ENCODE data around the gene MRPL52.
"Not testable (repeated sequence)": the region's sequence is repeated elsewhere in the genome, so short reads cannot be mapped to it uniquely, and the experiment has no call there.

MRPL52 gene

GRCh38 chr14:22829661-22830442 lies at the start of gene MRPL52:
MRPL52 (plus strand) TSS chr14:22829887; CDS start chr14:22829913, 26 bp downstream.
- peak; percentile 91 for DNase-seq (ENCODE audit: low spot score)

DNA sequence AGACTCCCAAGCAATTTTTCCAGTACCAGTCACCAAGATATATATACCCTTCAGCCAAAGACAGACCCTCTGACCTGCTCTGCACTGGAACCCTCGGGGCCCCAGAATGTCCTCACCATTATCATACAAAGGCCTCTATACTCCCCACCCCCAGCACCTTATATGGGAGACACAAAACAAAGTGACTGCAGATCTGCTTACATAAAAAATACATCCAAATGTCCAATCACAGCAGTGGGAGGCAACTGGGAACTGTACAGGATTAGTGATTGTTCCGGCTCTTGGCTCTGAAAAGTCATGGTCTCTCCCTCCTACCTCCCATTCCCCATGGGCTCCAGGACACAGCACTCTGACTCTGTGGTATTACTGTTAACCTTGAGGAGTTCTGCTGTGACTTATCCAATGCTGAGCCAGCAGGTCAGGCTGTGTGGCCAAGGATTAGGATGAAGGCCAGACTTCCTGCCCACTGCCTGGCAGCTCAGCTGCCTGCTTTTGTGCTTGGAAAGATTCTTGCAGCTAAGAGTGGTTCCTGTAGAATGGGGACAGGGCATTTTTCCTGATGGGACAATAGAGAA lies 49.5 kb upstream of the MRPL52 start:
- DNase-seq (ENCODE audit: low spot score), result no peak

DNA sequence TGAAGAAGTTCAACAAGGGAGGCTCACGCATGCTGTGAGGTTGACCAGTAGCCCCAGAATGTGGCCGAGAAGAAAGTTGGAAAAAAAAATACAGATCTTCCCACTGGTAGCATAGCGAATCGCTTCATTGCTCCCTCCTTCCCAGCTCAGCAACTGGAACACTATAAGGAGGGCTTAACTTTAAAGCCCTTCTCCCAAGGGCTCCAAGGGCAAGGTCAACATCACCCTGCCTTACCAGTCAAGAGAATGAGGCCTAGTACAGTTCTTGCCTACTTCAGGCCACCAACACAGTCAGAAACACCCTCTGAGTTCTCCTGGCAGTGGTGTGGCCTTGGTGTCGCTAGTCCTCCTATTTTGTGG lies 48.8 kb upstream of the MRPL52 start:
- no peak for DNase-seq (ENCODE audit: low spot score)

DNA sequence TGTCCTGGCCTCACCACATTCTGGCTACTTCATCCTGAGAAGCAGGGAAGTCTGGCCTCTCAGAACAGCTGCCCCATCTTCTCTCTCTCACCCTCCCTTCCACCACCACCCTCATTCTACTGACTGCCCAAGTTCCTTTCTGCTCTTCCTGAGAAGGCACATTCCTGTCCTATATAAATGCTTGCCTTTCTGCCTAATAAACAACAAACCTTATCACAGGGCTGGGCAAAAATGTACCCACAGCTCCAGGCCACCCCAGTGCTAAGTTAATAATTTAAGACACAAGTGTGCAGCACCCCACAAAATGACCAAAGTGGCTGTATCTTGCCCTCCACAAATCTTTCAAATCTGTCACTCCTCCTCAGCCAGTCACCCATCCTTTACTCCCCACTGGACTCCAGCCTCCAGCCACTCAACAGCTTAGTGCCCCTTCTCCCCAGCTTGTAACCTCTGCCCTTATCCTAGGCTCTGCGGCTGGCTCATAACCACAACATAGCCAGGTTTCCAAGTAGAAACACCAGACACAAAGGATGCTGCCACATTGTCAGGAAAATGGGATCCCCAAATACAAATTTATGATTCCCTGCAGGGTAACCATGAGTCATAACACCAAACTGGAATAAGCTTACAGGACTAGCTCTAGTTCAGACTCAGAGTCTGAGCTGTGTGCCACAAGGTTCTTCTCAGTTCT lies 48.2 kb upstream of the MRPL52 start:
- no peak for DNase-seq (ENCODE audit: low spot score)

GRCh38 chr14:22786685-22787084 lies 43.0 kb upstream of the MRPL52 start:
- no peak for DNase-seq (ENCODE audit: low spot score)

DNA sequence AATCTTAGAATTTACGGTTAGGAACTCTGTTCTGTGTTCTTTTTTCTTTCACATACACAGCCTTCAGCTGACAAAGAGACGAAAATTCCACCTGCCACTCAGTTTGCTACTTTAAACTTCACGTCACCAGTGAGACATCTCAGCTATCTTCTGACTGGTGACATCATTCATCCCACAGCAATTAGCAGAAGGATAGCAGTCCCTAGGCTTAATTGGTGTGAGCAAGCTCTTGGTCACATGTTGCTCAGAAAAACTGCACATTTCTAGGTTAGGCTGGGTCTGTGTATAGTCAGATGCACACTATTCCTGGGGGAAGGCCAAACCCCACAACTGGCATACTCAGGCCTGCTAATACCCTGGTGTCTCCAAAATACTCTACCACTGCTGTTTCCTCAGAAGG lies 38.4 kb upstream of the MRPL52 start:
- DNase-seq (ENCODE audit: low spot score), result no peak

DNA sequence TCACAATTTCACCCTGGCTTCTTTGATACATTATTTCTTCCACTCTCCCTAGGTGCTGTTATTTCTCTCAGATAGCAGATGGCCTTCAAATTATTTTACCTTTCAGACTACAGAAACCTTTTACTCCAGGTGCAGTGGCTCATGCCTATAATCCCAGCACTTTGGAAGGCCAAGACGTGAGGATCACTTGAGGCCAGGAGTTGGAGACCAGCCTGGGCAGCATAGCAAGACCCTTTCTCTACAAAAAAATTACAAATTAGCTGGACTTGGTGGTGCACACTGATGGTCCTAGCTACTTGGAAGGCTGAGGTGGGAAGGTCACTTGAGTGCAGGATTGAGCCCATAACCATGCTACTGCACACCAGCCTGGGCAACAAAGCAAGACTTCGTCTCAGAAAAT lies 37.5 kb upstream of the MRPL52 start:
- DNase-seq (ENCODE audit: low spot score), result no peak

- DNase-seq (ENCODE audit: low spot score), result not testable (repeated sequence)
Measured at GRCh38 chr14:22793550-22793949, 36.1 kb upstream of the MRPL52 start.

- no peak for DNase-seq (ENCODE audit: low spot score)
Measured at GRCh38 chr14:22793976-22794375, 35.7 kb upstream of the MRPL52 start.

GRCh38 chr14:22794551-22794951 lies 35.1 kb upstream of the MRPL52 start:
- no peak for DNase-seq (ENCODE audit: low spot score)

DNA sequence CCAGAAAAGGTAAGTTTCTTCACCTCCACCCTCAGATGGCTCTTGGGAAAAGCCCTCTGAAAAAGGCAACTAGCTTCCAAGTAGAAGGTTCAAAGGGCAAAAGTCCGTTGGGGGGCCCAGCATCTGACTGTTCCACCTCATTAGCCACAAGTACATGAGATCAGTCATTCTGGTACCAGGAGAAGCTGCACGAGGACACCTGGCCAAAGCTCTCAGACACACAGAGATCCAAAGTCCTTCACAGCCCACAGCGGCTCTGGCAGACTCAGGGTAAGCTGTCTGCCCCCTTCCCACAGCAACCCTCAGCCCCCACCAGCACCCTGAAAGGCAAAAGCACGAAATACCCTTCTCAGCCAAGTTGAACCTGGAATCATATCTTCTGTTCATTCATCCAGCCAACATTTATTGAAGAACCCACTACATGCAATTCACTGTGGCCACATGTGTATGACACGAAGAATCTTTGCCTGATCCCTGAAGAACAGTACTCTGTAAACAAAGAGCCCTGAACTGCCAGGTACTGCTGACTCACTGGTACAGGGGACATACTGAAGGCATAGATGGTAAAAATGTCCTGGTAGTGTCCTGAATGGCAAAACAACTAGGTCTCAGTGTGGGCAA lies 33.5 kb upstream of the MRPL52 start:
- DNase-seq (ENCODE audit: low spot score), result no peak

- no peak for DNase-seq (ENCODE audit: low spot score)
Measured at GRCh38 chr14:22797017-22797917, 32.4 kb upstream of the MRPL52 start.

- no peak for DNase-seq (ENCODE audit: low spot score)
Measured at GRCh38 chr14:22798528-22798927, 31.2 kb upstream of the MRPL52 start.

DNA sequence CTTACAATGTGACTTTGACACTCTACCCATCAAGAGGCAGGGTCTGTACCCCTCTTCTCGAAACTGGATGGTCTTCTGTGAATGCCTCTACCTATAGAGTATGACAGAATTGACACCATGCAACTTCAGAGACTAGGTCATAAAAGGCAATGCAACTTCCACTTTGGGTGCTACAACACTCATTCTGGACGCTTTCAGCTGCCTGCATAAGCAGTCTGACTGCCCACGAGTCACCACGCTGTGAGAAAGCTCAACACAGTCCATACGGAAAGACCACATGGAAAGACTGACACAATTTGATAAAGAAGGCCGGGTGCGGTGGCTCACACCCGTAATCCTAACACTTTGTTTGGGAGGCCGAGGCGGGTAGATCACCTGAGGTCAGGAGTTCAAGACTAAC lies 29.3 kb upstream of the MRPL52 start:
- DNase-seq (ENCODE audit: low spot score), result no peak

DNA sequence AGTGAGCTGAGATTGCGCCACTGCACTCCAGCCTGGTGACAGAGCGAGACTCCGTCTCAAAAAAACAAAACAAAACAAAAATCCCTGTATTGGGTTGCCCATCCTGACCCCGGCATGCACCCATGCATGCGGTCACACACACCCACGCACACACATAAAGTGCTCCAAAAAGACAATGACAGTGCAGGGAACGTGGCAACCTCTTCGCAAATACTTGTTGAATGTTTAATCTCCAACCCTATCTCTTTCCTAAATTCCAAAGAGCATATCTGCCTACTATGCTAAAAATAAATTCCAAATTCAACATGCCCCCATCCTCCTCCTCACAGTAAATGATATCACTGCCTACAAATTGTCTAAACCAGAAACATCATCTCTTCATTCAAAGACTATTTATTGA lies 28.0 kb upstream of the MRPL52 start:
- DNase-seq (ENCODE audit: low spot score), result no peak

- no peak for DNase-seq (ENCODE audit: low spot score)
Measured at GRCh38 chr14:22802860-22803686, 26.6 kb upstream of the MRPL52 start.

DNA sequence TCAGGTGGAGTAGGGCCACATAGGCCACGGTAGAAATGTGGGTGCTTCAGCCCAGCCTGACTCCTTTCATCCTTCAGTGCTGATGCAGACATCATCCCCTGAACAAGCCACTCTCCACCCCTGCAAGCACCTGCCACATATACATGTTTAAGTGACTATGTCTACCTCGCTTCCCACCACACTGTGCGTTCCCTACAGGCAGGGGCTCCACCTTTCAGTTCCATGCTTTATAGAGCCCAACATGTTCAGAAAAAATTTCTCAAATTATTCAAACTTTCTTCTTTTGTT lies 26.1 kb upstream of the MRPL52 start:
- DNase-seq (ENCODE audit: low spot score), result no peak

GRCh38 chr14:22805235-22805634 lies 24.5 kb upstream of the MRPL52 start:
- not testable (repeated sequence) for DNase-seq (ENCODE audit: low spot score)

DNA sequence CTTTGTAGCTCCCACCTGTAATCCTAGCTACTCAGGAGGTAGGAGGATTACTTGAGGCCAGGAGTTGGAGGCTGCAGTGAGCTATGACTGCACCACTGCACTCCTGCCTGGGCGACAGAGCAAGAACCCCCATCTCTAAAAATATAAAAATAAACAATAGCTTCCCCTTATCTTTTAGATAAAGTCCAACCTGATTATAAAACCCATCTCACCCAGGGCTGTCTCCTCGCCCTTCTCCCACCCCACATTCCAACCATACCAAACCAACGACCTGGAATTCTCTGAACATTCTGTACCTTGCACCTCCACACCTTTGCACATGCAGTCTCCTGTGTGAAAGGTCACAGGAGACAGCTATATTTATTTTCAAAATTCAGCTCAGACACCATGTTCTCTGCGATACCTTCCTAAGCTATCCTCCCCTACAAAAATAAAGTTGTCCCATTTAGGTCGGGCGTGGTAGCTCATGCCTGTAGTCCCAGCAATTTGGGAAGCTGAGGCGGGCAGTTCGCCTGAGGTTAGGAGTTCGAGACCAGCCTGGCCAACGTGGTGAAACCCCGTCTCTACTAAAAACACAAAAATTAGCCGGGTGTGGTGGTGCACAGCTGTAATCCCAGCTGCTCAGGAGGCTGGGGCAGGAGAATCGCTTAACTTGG lies 22.1 kb upstream of the MRPL52 start:
- DNase-seq (ENCODE audit: low spot score), result no peak

DNA sequence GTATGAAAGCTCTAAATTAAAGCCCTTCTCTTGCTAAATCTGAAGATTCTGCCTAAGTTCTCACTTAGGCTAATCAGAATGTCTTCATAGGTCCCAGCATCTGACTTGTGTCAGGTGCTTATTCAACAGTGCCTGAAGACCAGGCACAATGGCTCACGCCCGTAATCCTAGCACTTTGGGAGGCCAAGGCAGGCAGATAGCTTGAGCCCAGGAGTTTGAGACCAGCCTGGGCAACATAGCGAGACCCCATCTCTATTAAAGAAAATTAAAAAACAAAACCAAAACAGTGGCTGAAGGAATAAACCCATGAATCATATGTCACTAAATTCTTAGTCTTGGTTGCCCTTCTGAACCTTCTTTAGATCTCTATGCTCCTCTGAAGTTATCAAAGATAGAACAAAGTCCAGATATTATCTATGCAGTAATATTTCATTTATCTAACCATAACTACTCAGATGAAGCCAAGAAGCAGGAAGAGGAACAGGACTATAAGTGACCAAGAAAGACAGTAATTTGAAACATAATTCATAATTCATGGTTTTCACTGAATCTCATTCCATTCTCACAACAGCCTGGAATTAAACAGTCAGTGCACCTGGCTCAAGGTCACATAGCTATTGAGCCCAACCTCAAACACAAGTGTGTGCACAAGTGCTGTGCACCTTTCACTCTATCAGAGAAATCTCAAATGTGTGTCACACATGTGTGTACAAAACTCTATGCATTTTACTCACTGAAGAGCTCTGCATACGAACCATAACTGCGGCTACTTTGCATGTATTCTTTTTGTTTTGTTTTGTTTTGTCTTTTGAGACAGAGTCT lies 21.1 kb upstream of the MRPL52 start:
- DNase-seq (ENCODE audit: low spot score), result no peak

Data from hematopoietic multipotent progenitor cell treated with erythropoietin and hydrocortisone succinate and interleukin-3 and kit ligand, for 15 days (in vitro differentiated cells).